Ishikawa (cell line): ENCODE data around the gene DNAJC24.

Experiments used
- CEBPB ChIP-seq: IDR thresholded peaks from 2 replicates; pipeline ENCODE4 v1.6.1; 2012
- CREB1 ChIP-seq: IDR thresholded peaks from 2 replicates; pipeline ENCODE4 v1.6.1; 2012; ENCODE audit warnings: low read depth
- EGR1 ChIP-seq: IDR thresholded peaks from 2 replicates; pipeline ENCODE4 v1.6.1; 2012
- EP300 ChIP-seq: IDR thresholded peaks from 2 replicates; pipeline ENCODE4 v1.6.1; 2012; ENCODE audit warnings: borderline replicate concordance
- MAX ChIP-seq: IDR thresholded peaks from 2 replicates; pipeline ENCODE4 v1.6.1; 2012
- NFIC ChIP-seq: IDR thresholded peaks from 2 replicates; pipeline ENCODE4 v1.6.1; 2012
- RAD21 ChIP-seq: IDR thresholded peaks from 2 replicates; pipeline ENCODE4 v1.6.1; 2012; ENCODE audit warnings: low read depth
- REST ChIP-seq: IDR thresholded peaks from 2 replicates; pipeline ENCODE4 v1.6.1; 2012; ENCODE audit warnings: low read depth, mild to moderate bottlenecking
- TAF1 ChIP-seq: IDR thresholded peaks from 2 replicates; pipeline ENCODE4 v1.6.1; 2012; ENCODE audit warnings: low read depth, mild to moderate bottlenecking
- TCF12 ChIP-seq: IDR thresholded peaks from 2 replicates; pipeline ENCODE4 v1.6.1; 2012; ENCODE audit warnings: low read depth
- TEAD4 ChIP-seq: IDR thresholded peaks from 2 replicates; pipeline ENCODE4 v1.6.1; 2012
- USF1 ChIP-seq: IDR thresholded peaks from 2 replicates; pipeline ENCODE4 v1.6.1; 2012

- TF ChIP-seq MAX (no peak), TCF12 (no peak), TEAD4 (no peak), NFIC (no peak), REST (no peak), CEBPB (no peak), EP300 (no peak), RAD21 (no peak), CREB1 (no peak), EGR1 (no peak), USF1 (no peak), TAF1 (no peak)
Observed at GRCh38 chr11:31375879-31376278, 6.2 kb downstream of the DNAJC24 start.
